Ascending aorta (tissue), 2 donors: ENCODE results near the gene ARHGAP26. TPM values are rescaled to one million over a fixed set of nuclear protein-coding genes. Genes with fewer than 3 reads are reported as not detected.
A peak's percentile ranks its signal among the peaks of the same experiment; 100 is the strongest.

ENCODE experiments used
- DNase-seq, 2 donors: peaks; one replicate each; pipeline ENCODE4 v3.0.0-alpha.2; 2019; ENCODE audit warnings: low spot score in 2 of 2
- H3K27ac ChIP-seq, 2 donors: fragments of 200-600 bp; sonication (generic); one replicate each; pipeline ENCODE4 v1.5.1; 2016 to 2017; ENCODE audit warnings: mild to moderate bottlenecking in 1 of 2
- H3K27me3 ChIP-seq: fragments of 200-600 bp; sonication (generic); one replicate; pipeline ENCODE4 v1.5.1; 2017
- H3K36me3 ChIP-seq, 2 donors: fragments of 200-600 bp; sonication (generic); one replicate each; pipeline ENCODE4 v1.5.1; 2016
- H3K4me1 ChIP-seq, 2 donors: fragments of 200-600 bp; sonication (generic); one replicate each; pipeline ENCODE4 v1.5.1; 2016 to 2017; ENCODE audit warnings: mild to moderate bottlenecking in 1 of 2
- H3K4me3 ChIP-seq, 2 donors: fragments of 200-600 bp; sonication (generic); one replicate each; pipeline ENCODE4 v1.5.1; 2016 to 2017; ENCODE audit warnings: mild to moderate bottlenecking in 1 of 2
- H3K9me3 ChIP-seq, 2 donors: fragments of 200-600 bp; sonication (generic); one replicate each; pipeline ENCODE4 v1.5.1; 2016
- CTCF ChIP-seq, 3 experiments: fragments of 200-600 bp in 2 of 3; fragments of 450-650 bp in 1 of 3; sonication (generic) in 2 of 3; IDR thresholded peaks; one replicate each; pipeline ENCODE4 v1.5.1; 2016 to 2019; ENCODE audit warnings: antibody characterized with exemption in 3 of 3, mild to moderate bottlenecking in 1 of 3, moderate library complexity in 1 of 3
- intact Hi-C: fragments of 100-400 bp; cut with DNase I; formaldehyde crosslinking; loops from one replicate; pipeline ENCODE4 v1.15.1; 2023
- total RNA-seq: library from RNA; depleted of rRNA; stranded (reverse); fragments of >200 nt; gene quantifications from one replicate; pipeline ENCODE4 v1.1.0, GENCODE V29; 2016

Gene ARHGAP26
- total RNA-seq, 1 donor from 2014 or later, result 34.9 TPM

DNA sequence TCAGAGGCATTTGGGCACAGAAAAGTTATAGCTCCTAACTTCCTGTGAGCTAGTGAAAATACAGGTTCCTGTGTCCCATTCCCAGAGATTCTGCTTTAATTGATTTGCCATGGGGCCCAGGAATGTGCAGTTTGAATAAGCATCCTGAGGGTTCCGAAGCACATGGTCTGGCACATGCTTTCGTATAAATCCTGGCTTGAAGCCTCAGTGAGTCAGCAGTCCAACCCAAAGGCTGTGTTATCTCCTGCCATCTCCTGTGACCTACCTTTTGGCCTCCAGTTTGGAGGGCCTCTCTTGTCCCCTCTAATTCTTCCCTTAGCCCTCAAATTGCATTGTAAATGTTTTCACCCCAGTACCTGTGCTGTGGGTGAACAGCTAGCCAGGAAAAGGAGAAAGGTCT lies 449.5 kb downstream of the ARHGAP26 start:
- Histone ChIP-seq H3K36me3 (peaks cover 5 to 13% of the 10 kb centered on the region in 2 donors), H3K4me3 (no peak overlapping the region), H3K27ac (no peak overlapping the region), H3K27me3 (no peaks in the 10 kb centered on the region), H3K4me1 (no peaks in the 10 kb centered on the region), H3K9me3 (no peaks in the 10 kb centered on the region)
- TF ChIP-seq CTCF (IDR thresholded peaks at IDR 0.05), result no peak
- DNase-seq, result peak in 1 of 2 donors; percentile 49
- intact Hi-C loops, result no loop called here

DNA sequence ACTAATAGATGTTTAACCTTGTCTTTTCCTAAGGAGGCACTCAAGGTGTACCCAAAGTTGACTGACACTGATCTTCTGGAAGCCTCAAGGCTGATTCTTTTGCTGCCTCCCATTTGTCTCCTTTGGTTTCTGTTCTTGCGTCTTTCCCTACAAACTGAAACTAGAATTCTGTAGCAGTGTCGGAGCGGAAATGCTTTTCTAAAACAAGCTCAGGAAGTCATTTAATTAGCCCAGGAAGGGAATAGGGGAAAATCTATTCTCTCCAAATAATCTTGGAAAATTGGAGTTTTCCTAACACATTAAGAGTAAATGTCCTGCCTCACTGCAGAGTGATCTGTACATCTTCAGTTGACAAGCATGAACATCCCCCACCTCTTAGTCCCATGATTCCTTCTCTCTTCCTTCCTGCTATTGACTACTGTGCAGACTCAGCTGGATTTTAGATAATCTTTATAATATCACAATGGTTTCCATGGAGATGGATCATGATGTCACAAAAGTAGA lies 450.6 kb downstream of the ARHGAP26 start:
- H3K9me3 ChIP-seq, result no peaks in the 10 kb centered on the region
- no peak overlapping the region for H3K27ac ChIP-seq
- H3K27me3 ChIP-seq, result no peaks in the 10 kb centered on the region
- peak in 1 of 2 donors; percentile 25 for DNase-seq
- intact Hi-C loops, result no loop called here
- H3K4me1 ChIP-seq, result no peaks in the 10 kb centered on the region
- TF ChIP-seq CTCF (IDR thresholded peaks at IDR 0.05), result no peak
- H3K4me3 ChIP-seq, result no peak overlapping the region
- peaks cover 5 to 13% of the 10 kb centered on the region in 2 donors for H3K36me3 ChIP-seq

DNA sequence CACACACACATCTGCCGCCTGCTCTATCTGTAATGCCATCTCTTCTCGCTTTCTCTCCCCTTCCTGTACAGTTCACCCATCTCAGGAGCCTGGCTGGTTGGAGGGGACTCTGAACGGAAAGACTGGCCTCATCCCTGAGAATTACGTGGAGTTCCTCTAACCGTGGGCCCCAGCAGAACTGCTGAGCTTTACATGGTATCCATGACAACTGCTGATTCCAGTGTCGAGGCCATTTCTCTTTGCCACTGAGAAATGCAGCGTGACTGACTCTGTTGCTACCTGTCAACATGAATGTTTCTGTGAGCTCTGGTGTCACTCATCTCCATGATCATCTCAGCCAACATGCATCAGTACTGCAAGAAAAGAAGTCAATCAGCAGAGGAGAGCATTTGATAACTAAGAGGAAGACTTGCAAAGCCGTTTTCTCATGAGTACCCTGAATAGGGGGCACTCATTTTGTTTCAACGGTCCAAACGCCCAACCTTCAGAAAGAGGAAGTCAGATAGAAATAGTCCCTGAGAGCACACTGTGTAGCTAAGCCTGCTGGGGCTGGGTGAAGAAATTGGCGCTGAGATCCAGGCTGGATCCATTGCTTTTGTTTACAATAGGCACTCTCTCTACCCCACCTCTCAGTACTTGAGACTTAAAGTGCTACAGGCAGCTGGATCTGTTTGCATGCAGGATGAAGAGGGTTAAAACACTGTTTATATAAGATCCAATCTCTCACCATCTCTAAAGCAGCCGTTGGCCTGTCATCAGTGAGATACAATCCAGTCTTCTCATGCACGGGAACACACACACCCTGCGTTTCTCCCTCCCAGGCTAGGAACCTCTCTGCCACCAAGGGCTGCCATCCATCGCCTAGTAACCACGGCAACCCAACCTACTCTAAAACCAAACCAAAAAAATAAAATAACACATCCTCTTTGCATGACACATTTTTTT lies 452.4 kb downstream of the ARHGAP26 start:
- no peaks in the 10 kb centered on the region for H3K27me3 ChIP-seq
- no peaks in the 10 kb centered on the region for H3K4me1 ChIP-seq
- no peak overlapping the region for H3K4me3 ChIP-seq
- DNase-seq, result peak in 1 of 2 donors; percentile 64
- no peak for TF ChIP-seq CTCF (IDR thresholded peaks at IDR 0.05)
- H3K9me3 ChIP-seq, result no peaks in the 10 kb centered on the region
- H3K36me3 ChIP-seq, result peaks cover 5% of the 10 kb centered on the region in 2 donors
- intact Hi-C loops, result no loop called here
- no peak overlapping the region for H3K27ac ChIP-seq

GRCh38 chr5:143224672-143225071 lies 454.5 kb downstream of the ARHGAP26 start:
- intact Hi-C loops, result no loop called here
- Histone ChIP-seq H3K36me3 (peaks cover 5% of the 10 kb centered on the region in 2 donors), H3K27me3 (no peaks in the 10 kb centered on the region), H3K4me3 (no peak overlapping the region), H3K9me3 (no peaks in the 10 kb centered on the region), H3K27ac (no peak overlapping the region), H3K4me1 (no peaks in the 10 kb centered on the region)
- no peak for TF ChIP-seq CTCF (IDR thresholded peaks at IDR 0.05)
- no peak for DNase-seq

DNA sequence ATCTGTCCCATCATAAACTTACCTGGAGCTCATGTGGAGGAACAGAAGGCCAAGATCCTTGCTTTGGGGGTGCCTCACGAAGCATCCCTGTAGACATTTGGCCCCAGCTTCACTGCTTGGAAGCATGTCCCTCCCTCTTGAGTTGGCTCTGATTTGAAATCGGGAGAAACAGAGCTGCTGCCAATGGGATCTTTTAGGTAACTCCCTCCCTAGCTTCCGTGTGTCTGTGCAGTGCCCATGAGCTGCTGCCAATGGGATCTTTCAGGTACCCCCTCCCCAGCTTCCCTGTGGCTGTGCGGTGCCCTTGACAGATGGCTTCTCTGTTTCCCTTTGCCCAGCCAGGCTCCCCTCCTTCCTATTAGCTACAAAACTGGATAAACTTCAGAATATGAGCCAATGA lies 455.3 kb downstream of the ARHGAP26 start:
- TF ChIP-seq CTCF (IDR thresholded peaks at IDR 0.05), result no peak
- DNase-seq, result no peak
- Histone ChIP-seq H3K4me3 (no peak overlapping the region), H3K4me1 (no peaks in the 10 kb centered on the region), H3K27ac (no peak overlapping the region), H3K36me3 (peaks cover 5% of the 10 kb centered on the region in 2 donors), H3K9me3 (no peaks in the 10 kb centered on the region), H3K27me3 (no peaks in the 10 kb centered on the region)
- intact Hi-C loops, result no loop called here
